ENCODE data around the gene ELP5. TPM values are rescaled to one million over a fixed set of nuclear protein-coding genes. Genes with fewer than 3 reads are reported as not detected.

Gene ELP5
- total and polyA plus RNA-seq, 2 donors (not counting 3 experiments of a cell fraction or from before 2014, with no cell fraction given): 44.4 to 54.7 TPM

DNA sequence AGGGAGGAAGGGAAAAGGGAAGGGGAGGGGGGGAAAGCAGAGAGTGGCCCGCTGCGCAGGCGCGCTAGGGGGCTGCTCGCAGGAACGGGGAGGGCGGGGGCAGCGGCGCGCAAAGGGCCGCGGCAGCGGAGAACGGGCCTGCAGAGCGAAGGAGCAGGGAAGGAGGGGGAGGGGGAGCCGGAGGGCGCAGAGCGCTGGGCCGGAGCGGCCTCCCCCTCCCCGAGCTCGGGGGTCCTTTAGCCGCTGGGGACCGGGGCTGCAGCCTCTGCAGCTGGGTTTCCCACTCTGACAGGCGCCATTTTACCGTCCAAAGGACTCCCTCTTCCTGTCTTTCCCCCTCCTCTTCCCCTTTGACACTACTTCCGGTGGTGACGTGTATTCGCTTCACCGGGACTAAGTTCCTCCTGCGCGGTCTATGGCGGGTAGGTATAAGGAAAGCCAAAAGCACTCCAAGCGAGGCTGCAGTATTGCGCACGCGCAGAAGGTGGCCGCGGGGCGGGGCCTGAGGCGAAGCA is 297 bp upstream of the ELP5 start, which contains the start of gene CTDNEP1:
TSS of gene CTDNEP1 (minus strand) at position 74 of the 515 bp plus-strand sequence. CDS start 438 bp downstream, outside the sequence.
- peak within 1 kb of the TSS; percentile 90 for H3K4me2 ChIP-seq (ENCODE audit: insufficient read depth, low read length)
- no peaks in the 10 kb centered on the region for H3K9me3 ChIP-seq (replicated peaks; ENCODE audit: control insufficient read depth, insufficient read depth, low read length)
- dilution Hi-C loops (cut with MboI; ENCODE audit: extremely low pct_ligation_motif_present, low sequenced_read_pairs) (no loop called here), intact Hi-C loops (cut with micrococcal nuclease) (loop anchor here (1.0 to 5.0 kb wide), 6 partner anchors 10 to 186 kb away; partner anchors contain the start of genes FGF11, PHF23, SLC2A4 and TMEM102)
- no peaks in the 10 kb centered on the region for H3K27me3 ChIP-seq (ENCODE audit: control insufficient read depth in 2 of 2, insufficient read depth in 2 of 2, low read length in 2 of 2)
- POLR2A ChIA-PET: no interaction called here
- BruUV-seq (replicated peaks): no TSS peak
- no peaks in the 10 kb centered on the region for H4K20me1 ChIP-seq (replicated peaks; ENCODE audit: control insufficient read depth, extremely low read depth, insufficient read depth, low read length)
- peaks cover 3 to 13% of the 10 kb centered on the region in 2 experiments for H3K36me3 ChIP-seq (ENCODE audit: control insufficient read depth in 2 of 2, extremely low read depth in 1 of 2, insufficient read depth in 2 of 2, low read length in 2 of 2)
- peak within 1 kb of the TSS; percentile 57 to 87 (median 83) for H3K4me3 ChIP-seq (replicated peaks in 1 of 3; ENCODE audit: insufficient read depth in 1 of 3, low read depth in 1 of 3, low read length in 3 of 3)
- DNase-seq (ENCODE audit: low read depth, low spot score): no peak
- peak within 1 kb of the TSS; percentile 95 for H3K27ac ChIP-seq (ENCODE audit: insufficient read depth, low read depth, low read length)
- TF ChIP-seq GATA2 (IDR thresholded peaks at IDR 0.05; ENCODE audit: insufficient read depth, insufficient read length, low read depth, low read length) (no peak), POLR2A (IDR thresholded peaks at IDR 0.05; ENCODE audit: low read depth, low read length) (peak; percentile 69)
- no peaks in the 10 kb centered on the region for H3K9me1 ChIP-seq (replicated peaks; ENCODE audit: control insufficient read depth, extremely low read depth, insufficient read depth, low read length)
- H3K79me2 ChIP-seq (ENCODE audit: control insufficient read depth, insufficient read depth, low read length): peaks cover 61% of the 10 kb centered on the region
- H2AFZ ChIP-seq (ENCODE audit: low read depth, low read length): peak within 1 kb of the TSS; percentile 82
- peak; percentile 96 for FAIRE-seq
- peaks cover 23% of the 10 kb centered on the region for H3K4me1 ChIP-seq (ENCODE audit: control insufficient read depth, extremely low read depth, insufficient read depth, low read length)
- H3K9ac ChIP-seq (replicated peaks; ENCODE audit: extremely low read depth, insufficient read depth, low read length): peak within 1 kb of the TSS; percentile 94
- CTCF ChIA-PET: interaction anchor here (0.6 to 1.2 kb wide), 3 partner anchors 9 to 53 kb away, joined by 3 to 5 read pairs (median 3); no protein-coding TSS in a partner anchor

DNA sequence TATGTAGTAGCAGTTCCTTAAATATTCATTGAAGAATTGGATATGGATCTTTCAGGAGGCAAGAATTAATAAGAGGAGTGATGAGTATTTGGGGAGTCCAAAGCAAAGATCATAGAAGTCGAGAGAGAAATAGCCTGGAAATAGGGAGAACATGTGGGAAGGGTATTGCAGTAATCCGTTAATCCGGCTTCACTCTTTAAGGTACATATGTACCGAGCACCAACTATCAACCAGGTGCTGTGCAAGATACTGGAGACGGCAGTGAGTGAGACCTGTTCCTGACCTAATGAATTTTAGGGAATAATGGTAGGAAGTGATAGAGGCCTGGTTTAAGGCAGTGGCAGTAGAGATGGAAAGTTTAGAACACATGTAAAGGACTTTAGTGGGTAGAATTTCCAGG is 1.1 kb downstream of the ELP5 start:
- no TSS peak for BruUV-seq (replicated peaks)
- peaks cover 48% of the 10 kb centered on the region for H3K79me2 ChIP-seq (ENCODE audit: control insufficient read depth, insufficient read depth, low read length)

More for the DNA sequence above, 1.1 kb downstream of the ELP5 start:
- dilution Hi-C loops (cut with MboI; ENCODE audit: extremely low pct_ligation_motif_present, low sequenced_read_pairs) (no loop called here), intact Hi-C loops (cut with micrococcal nuclease) (loop anchor here (5.0 kb wide), 1 partner anchor 184 kb away; the partner anchor contains the start of genes FGF11 and TMEM102)
- no peaks in the 10 kb centered on the region for H3K9me3 ChIP-seq (replicated peaks; ENCODE audit: control insufficient read depth, insufficient read depth, low read length)
- no peaks in the 10 kb centered on the region for H3K9me1 ChIP-seq (replicated peaks; ENCODE audit: control insufficient read depth, extremely low read depth, insufficient read depth, low read length)
- TF ChIP-seq GATA2 (IDR thresholded peaks at IDR 0.05; ENCODE audit: insufficient read depth, insufficient read length, low read depth, low read length) (no peak), JUN (IDR thresholded peaks at IDR 0.05; ENCODE audit: borderline replicate concordance, insufficient read depth, insufficient read length, low read depth) (no peak), FOS (IDR thresholded peaks at IDR 0.05; ENCODE audit: borderline replicate concordance, insufficient read depth, low read length) (no peak), POLR2AphosphoS5 (IDR thresholded peaks at IDR 0.05; ENCODE audit: insufficient read depth, low read depth, low read length) (no peak), MYC (IDR thresholded peaks at IDR 0.05; ENCODE audit: low read depth, low read length) (no peak), POLR2A (IDR thresholded peaks at IDR 0.05; ENCODE audit: low read depth, low read length) (no peak), EZH2 (IDR thresholded peaks at IDR 0.05; ENCODE audit: borderline replicate concordance, low read depth, low read length, severe bottlenecking) (no peak)
- TF ChIP-seq, protein P1, sequence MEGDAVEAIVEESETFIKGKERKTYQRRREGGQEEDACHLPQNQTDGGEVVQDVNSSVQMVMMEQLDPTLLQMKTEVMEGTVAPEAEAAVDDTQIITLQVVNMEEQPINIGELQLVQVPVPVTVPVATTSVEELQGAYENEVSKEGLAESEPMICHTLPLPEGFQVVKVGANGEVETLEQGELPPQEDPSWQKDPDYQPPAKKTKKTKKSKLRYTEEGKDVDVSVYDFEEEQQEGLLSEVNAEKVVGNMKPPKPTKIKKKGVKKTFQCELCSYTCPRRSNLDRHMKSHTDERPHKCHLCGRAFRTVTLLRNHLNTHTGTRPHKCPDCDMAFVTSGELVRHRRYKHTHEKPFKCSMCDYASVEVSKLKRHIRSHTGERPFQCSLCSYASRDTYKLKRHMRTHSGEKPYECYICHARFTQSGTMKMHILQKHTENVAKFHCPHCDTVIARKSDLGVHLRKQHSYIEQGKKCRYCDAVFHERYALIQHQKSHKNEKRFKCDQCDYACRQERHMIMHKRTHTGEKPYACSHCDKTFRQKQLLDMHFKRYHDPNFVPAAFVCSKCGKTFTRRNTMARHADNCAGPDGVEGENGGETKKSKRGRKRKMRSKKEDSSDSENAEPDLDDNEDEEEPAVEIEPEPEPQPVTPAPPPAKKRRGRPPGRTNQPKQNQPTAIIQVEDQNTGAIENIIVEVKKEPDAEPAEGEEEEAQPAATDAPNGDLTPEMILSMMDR (IDR thresholded peaks at IDR 0.05; ENCODE audit: extremely low read depth in 1 of 2, insufficient read depth in 1 of 2, low read depth in 1 of 2, low read length in 2 of 2): no peak
- TF ChIP-seq, protein P2, sequence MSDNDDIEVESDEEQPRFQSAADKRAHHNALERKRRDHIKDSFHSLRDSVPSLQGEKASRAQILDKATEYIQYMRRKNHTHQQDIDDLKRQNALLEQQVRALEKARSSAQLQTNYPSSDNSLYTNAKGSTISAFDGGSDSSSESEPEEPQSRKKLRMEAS (IDR thresholded peaks at IDR 0.05; ENCODE audit: insufficient read depth, insufficient read length): no peak
- H3K36me3 ChIP-seq (ENCODE audit: control insufficient read depth in 2 of 2, extremely low read depth in 1 of 2, insufficient read depth in 2 of 2, low read length in 2 of 2): peaks cover 3 to 16% of the 10 kb centered on the region in 2 experiments
- ChIA-PET POLR2A (no interaction called here), CTCF (no interaction called here)
- peak overlapping the region; percentile 57 to 82 (median 65) for H3K4me3 ChIP-seq (replicated peaks in 1 of 3; ENCODE audit: insufficient read depth in 1 of 3, low read depth in 1 of 3, low read length in 3 of 3)
- no peak overlapping the region for H2AFZ ChIP-seq (ENCODE audit: low read depth, low read length)
- peaks cover 23% of the 10 kb centered on the region for H3K4me1 ChIP-seq (ENCODE audit: control insufficient read depth, extremely low read depth, insufficient read depth, low read length)
- FAIRE-seq (no peak), DNase-seq (ENCODE audit: low read depth, low spot score) (no peak)
- H3K27ac ChIP-seq (ENCODE audit: insufficient read depth, low read depth, low read length): peak overlapping the region; percentile 95
- H3K4me2 ChIP-seq (ENCODE audit: insufficient read depth, low read length): peak overlapping the region; percentile 90
- peak overlapping the region; percentile 94 for H3K9ac ChIP-seq (replicated peaks; ENCODE audit: extremely low read depth, insufficient read depth, low read length)
- no peaks in the 10 kb centered on the region for H3K27me3 ChIP-seq (ENCODE audit: control insufficient read depth in 2 of 2, insufficient read depth in 2 of 2, low read length in 2 of 2)
- H4K20me1 ChIP-seq (replicated peaks; ENCODE audit: control insufficient read depth, extremely low read depth, insufficient read depth, low read length): no peaks in the 10 kb centered on the region
